NCI-H2196 (cell line): ENCODE measurements around the gene MAP3K7.

Experiments used
- DNase-seq: peaks from one replicate; lab custom pipeline; 2025; ENCODE audit not compliant: unreplicated experiment; lab: John Stamatoyannopoulos, UW

Gene MAP3K7

GRCh38 chr6:90586836-90587638 is at the start of gene MAP3K7:
Gene MAP3K7, minus strand, starts transcription at chr6:90587072. Its CDS starts 189 bp downstream, at chr6:90586883.
- DNase-seq = peak; percentile 94

- DNase-seq = no peak
Measured at GRCh38 chr6:90631046-90631445, 44.2 kb upstream of the MAP3K7 start.

- DNase-seq = no peak
Measured at GRCh38 chr6:90621581-90621980, 34.7 kb upstream of the MAP3K7 start.

GRCh38 chr6:90619221-90619620 is 32.3 kb upstream of the MAP3K7 start:
- DNase-seq = no peak

- DNase-seq = no peak
Measured at GRCh38 chr6:90612313-90612680, 25.4 kb upstream of the MAP3K7 start.

- no peak for DNase-seq
Measured at GRCh38 chr6:90611543-90612312, 24.9 kb upstream of the MAP3K7 start.

GRCh38 chr6:90610751-90611542 is 24.1 kb upstream of the MAP3K7 start:
- peak; percentile 11 for DNase-seq

- no peak for DNase-seq
Measured at GRCh38 chr6:90610301-90610750, 23.5 kb upstream of the MAP3K7 start.

- DNase-seq = no peak
Measured at GRCh38 chr6:90605749-90606340, 19.0 kb upstream of the MAP3K7 start.

GRCh38 chr6:90604546-90604945 is 17.7 kb upstream of the MAP3K7 start:
- no peak for DNase-seq

GRCh38 chr6:90599151-90599550 is 12.3 kb upstream of the MAP3K7 start:
- DNase-seq = no peak

- DNase-seq = no peak
Measured at GRCh38 chr6:90598192-90598951, 11.5 kb upstream of the MAP3K7 start.

- DNase-seq = no peak
Measured at GRCh38 chr6:90596967-90597539, 10.2 kb upstream of the MAP3K7 start.

- no peak for DNase-seq
Measured at GRCh38 chr6:90595854-90596253, 9.0 kb upstream of the MAP3K7 start.

GRCh38 chr6:90586546-90586835 is 381 bp downstream of the MAP3K7 start:
- no peak for DNase-seq

GRCh38 chr6:90584636-90585255 is 2.1 kb downstream of the MAP3K7 start:
- DNase-seq = no peak

- no peak for DNase-seq
Measured at GRCh38 chr6:90583836-90584481, 2.9 kb downstream of the MAP3K7 start.

- DNase-seq = no peak
Measured at GRCh38 chr6:90583179-90583835, 3.6 kb downstream of the MAP3K7 start.

GRCh38 chr6:90581146-90581545 is 5.7 kb downstream of the MAP3K7 start:
- DNase-seq = no peak
